Fibroblast of skin of right biceps (primary cell): ENCODE results near the gene SIM2.

Source experiments
- DNase-seq: peaks from one replicate; pipeline ENCODE4 v3.0.0-alpha.2; 2013

The SIM2 gene

DNA sequence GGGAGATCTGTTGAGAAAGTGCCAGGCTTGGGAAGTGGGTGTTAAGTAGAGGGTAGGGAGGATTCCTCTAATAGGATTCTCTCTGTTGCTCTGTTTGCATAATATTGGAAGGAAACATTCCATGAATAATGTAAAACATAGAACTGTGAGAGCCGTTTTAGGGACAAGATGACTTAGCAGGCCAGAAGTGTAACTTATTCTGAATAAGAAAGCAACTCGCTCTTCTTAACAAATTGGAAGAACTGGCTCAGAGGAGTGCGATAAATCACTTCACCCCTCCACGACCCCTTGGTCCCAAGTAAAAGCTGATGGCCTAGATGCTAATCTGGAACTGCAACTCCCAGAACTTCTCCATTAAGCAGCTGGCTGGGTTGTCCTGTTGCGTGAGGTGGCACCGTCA is 19.1 kb downstream of the SIM2 start:
- no peak for DNase-seq

DNA sequence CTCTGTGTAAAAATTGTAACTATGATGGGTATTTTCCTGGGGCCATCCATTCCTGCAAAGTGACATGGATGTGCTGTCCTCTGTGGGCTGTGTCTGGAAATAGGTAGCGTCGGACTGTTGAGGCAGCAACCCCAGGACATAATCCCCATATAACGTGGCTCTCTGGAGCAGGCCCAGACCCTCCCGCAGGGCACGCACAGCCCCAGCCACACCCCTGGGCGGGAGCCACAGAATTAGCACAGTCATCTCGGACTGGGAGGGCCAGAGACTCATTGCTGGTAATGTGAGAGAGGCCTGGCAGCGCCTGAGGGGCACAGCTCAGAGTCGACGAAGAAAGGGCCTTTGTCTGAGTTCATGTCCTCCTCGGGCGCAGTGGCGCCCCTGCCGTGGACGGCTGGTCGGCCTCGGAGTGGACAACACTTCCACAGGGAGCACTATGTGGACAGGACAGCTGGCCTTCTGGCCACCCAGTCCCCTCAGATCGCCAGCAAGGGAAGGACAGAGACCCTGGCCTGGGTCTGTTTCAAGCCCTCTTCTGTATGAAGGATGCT is 20.1 kb downstream of the SIM2 start:
- DNase-seq, result no peak

DNA sequence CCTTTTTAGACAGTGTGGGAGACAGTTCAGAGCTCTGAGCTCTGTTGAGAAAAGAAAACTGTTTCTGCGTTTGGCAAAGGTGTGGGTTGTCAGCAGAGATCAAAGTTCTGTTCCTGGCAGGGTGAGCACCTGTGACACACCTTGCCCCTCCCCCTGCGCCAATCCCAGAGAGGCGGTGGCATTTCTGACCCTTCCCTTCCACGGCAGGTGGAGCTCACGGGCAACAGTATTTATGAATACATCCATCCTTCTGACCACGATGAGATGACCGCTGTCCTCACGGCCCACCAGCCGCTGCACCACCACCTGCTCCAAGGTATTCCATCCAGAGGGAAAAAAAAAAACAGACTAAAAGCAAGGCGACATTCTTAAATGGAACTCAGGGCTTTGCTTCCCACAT is 20.7 kb downstream of the SIM2 start:
- DNase-seq, result no peak

GRCh38 chr21:36721817-36722216 is 22.9 kb downstream of the SIM2 start:
- DNase-seq, result no peak

DNA sequence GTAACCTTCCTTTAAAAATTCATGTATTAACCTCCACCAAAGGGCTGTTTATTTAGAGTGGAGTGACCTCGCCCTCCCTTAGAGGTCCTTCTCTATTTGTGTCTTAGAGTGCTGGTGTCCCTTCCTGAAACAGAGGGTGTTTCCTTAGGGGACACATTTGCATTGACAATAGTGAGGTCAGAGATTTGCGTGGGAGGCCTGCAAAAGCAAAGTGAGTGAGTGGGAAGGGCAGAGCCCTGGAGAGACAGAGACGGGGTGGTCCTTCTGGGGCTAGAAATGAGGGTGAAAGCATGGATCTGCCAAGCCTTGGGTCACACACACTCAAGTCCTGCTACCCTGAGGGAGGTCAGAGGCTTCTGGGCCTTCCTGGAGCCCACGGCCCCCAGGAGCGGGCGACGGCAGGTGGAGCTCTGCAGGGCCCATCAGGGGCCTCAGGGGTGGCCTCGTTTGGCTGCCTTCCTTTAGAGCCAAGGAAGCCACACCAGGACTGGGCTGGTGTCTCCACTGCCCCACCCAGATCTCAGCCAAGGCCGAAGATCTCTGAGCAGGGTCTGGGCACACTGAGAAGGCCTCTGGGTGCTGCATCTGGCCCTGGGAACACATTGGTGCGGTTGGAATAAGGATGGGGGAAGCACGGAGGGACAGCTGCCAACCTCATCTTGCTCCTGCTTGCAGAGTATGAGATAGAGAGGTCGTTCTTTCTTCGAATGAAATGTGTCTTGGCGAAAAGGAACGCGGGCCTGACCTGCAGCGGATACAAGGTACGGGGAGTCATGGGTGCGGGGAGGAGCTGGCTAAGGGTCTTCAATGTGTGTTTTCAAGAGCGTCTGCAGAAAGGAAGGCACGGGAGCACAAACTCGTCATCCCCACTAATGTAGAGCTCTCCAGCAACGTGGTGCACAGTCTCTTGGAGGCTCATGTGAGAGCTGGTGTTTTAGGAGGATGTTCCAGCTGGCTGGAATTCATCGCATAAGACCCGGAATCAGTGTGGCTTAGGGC is 23.8 kb downstream of the SIM2 start:
- DNase-seq, result no peak

DNA sequence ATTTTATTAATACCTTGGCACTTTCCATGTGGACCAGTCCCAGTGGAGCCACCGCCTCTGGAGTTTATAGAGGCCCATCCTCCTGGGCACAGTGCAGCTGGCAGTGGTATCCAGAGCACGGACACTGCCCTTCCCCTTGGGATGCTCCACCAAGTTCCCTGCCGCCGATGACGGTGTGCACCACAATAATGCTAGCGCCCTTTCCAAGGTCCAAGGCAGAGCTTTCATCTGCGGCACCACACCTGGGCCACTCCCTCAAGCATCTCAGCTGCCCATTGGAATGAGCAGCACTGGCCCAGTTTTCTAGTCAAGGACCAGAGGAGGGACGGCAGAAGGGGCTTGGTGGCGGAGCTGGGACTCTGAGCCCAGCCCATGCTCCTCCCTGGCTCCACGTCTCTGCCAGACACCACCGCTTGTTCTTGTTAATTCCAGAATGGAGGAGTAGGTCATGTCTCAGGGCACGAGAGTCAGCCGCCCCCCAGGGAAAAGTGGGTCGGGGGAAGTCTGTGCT is 24.5 kb downstream of the SIM2 start:
- DNase-seq, result no peak

DNA sequence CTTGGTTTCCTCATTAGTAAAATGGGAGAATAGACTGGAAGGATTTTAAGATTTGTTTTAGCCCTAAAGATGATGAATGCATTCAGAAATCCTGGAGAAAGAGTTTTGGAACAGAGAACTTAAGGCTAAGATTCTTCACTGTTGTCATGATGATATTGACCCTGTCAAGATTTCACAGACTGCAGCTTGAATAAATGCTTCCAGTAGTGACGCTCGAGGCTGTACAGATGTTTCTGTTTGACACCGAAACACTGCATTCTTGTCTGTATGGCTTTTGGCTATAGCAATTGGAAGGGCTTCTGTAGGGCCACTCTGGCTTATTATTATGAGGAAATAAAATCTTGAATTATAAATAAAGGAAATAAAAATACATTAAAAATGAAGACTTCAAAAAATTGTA is 25.7 kb downstream of the SIM2 start:
- no peak for DNase-seq

GRCh38 chr21:36725793-36726386 is 27.0 kb downstream of the SIM2 start:
- DNase-seq, result no peak

DNA sequence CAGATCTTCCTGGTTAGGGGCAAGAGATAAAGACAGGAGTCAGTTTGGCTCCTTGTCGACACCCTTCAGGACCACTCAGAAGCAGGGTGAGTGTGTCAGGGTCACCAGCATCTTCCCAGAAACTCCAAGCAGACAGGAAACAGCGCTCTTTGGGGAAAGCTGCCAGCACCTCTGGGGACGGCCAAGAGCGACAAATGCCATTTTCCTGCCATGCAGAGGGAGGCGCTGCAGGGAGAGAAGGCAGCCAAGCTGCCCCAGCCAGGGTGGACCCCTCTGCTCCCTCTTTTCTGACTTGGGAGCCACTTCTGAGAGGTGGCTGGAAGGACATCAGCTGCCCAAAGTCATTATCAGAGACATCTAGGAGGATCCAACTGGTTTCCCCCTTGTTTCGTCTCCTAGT is 29.0 kb downstream of the SIM2 start:
- DNase-seq, result no peak

- DNase-seq, result no peak
Observed at GRCh38 chr21:36728371-36729111, 29.6 kb downstream of the SIM2 start.

- DNase-seq, result no peak
Observed at GRCh38 chr21:36729310-36729970, 30.5 kb downstream of the SIM2 start.

- DNase-seq, result no peak
Observed at GRCh38 chr21:36730291-36731281, 31.7 kb downstream of the SIM2 start.

- no peak for DNase-seq
Observed at GRCh38 chr21:36732217-36732616, 33.3 kb downstream of the SIM2 start.

GRCh38 chr21:36732761-36733160 is 33.8 kb downstream of the SIM2 start:
- no peak for DNase-seq

DNA sequence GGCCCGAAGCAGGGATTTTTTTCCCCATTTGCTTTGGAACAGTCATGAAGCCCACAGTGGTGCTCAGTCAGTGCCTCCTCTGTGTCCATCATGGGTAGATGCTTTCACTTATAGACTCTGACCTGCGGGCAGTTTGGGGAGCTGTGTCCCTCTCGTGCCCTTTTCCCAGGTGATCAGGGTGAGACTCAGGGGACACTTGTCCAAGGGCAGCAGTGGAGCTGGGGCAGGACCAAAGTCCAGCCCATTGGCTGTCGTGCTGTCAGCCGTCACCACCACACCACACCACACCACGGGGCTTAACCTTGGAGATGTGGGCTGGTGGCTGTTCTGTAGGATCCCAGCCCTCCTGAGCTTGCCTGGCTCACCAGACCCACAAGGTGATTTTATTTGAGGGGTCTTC is 34.9 kb downstream of the SIM2 start:
- no peak for DNase-seq

GRCh38 chr21:36734367-36735200 is 35.7 kb downstream of the SIM2 start:
- no peak for DNase-seq

DNA sequence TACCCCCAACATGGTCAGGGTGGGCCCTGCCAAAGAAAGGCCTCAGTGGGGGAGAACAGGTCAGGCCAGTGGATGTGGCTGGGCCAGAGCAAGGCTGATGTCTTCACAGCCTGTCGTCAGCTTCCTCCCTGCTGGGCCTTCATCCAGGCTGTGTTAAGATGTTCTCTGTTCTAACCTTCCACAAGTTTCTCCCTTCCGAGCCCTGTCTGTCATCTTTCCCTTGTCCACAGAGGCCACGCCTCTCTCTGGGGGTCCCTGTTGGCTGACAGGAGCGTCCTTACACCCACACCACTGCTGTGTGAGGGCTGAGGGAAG is 36.2 kb downstream of the SIM2 start:
- no peak for DNase-seq

- DNase-seq, result no peak
Observed at GRCh38 chr21:36735724-36736320, 36.9 kb downstream of the SIM2 start.

DNA sequence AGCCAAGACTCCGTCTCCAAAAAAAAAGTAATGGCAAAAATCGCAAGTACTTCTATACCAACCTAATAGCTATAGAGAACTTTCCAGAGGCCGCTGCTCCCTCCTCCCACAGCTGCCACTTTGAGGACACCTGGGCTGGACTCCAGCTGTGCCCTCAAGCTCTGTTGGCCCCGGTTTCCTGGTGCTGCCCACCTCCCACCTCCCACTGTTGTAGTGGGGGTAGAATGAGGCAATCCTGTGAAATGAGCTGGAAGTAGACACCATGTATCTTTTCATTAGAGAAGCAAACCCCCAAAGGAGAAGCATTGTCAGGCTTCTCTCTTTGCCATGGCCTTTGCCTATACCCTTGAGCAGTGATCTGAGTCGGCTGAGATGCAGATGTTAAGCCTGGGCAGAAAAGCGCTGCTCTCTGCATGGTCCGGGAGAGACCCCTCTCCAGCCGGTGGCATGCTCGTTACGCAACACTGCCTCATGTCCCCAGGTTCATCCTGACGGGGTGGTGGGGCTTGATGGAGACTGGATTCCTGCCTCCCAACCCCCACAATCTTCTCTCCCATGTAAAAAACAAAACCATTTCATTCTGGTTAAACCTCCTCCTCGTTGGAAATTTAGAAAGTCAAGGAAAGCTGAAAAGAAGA is 39.7 kb downstream of the SIM2 start:
- no peak for DNase-seq

DNA sequence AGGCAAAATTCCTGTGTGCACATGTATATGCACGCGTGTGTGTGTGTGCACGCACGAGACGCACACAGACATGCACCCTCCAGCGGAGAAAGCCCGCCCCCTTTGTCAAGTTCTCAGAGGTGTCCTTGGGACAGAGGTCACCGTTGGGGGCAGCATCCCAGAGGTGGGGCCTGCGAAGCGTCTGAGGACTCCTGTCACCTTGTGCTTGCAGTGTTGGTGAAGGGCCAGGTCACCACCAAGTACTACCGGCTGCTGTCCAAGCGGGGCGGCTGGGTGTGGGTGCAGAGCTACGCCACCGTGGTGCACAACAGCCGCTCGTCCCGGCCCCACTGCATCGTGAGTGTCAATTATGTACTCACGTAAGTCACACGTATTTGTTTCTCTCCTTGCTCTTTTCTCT is 42.6 kb downstream of the SIM2 start:
- no peak for DNase-seq
